ENCODE data around the gene AVL9. TPM values are rescaled to one million over a fixed set of nuclear protein-coding genes. Genes with fewer than 3 reads are reported as not detected.
"Not testable (repeated sequence)": the region's sequence is repeated elsewhere in the genome, so short reads cannot be mapped to it uniquely, and the experiment has no call there.

AVL9 gene
- polyA plus RNA-seq, 1 donor: 15.5 TPM

- DNase-seq (ENCODE audit: low read depth): not testable (repeated sequence)
These were observed 142.3 kb downstream of the AVL9 start for GRCh38 chr7:32637611-32638010.

Other genes starting within 250 kb of the AVL9 start
- gene LSM5, start 5.1 kb upstream of the AVL9 start, polyA plus RNA-seq (ENCODE audit: insufficient read length): 55.1 TPM

All from forelimb muscle (tissue), 1 donor.